ENCODE measurements around the gene IGSF11.

DNA sequence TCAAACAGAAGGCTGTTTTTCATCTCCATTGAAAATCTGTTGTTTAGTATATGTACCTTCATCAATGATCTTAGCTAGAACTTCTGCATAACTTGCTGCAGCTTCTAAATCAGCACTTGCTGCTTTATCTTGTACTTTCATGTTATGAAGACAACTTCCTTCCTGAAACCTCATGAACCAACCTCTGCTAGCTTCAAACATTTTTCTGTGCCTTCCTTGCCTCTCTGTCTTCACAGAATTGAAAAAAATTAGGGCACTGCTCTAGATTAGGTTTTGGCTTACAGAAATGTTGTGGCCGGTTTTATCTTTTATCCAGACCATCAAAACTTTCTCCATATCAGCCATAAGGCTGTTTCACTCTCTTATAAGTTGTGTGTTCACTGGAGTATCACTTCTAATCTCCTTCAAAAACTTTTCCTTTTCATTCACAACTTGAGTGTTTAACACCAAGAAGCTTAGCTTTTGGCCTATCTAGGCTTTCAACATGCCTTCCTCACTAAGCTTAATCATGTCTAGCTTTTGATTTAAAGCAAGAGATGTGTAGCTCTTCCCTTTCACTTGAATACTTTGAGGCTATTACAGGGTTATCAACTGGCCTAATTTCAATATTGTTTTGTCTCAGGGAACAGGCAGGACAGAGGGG, 78.6 kb downstream of the IGSF11 start:
- TF ChIP-seq EZH2 (IDR thresholded peaks at IDR 0.05) (no peak), POLR2AphosphoS5 (IDR thresholded peaks at IDR 0.05; ENCODE audit: borderline replicate concordance, low read depth, low read length) (no peak)

Data from SK-N-MC (cell line).